Neural progenitor cell (in vitro differentiated cells): ENCODE measurements around the gene POLR3B. TPM values are rescaled to one million over a fixed set of nuclear protein-coding genes. Genes with fewer than 3 reads are reported as not detected.
"Not testable (repeated sequence)": the region's sequence is repeated elsewhere in the genome, so short reads cannot be mapped to it uniquely, and the experiment has no call there.

Experiments
- DNase-seq: peaks from one replicate; pipeline ENCODE4 v3.0.0-alpha.2; 2016; ENCODE audit warnings: low spot score
- H2AFZ ChIP-seq: fragments of 200-600 bp; sonication (generic); replicated peaks from 2 replicates; pipeline ENCODE4 v1.6.1; 2016; ENCODE audit warnings: antibody characterized with exemption
- H3F3A ChIP-seq: fragments of 200-600 bp; sonication (generic); 2 replicates; pipeline ENCODE4 v1.6.1; 2016; ENCODE audit warnings: antibody characterized with exemption, low read depth
- H3K27ac ChIP-seq: fragments of 200-600 bp; sonication (generic); 2 replicates; pipeline ENCODE4 v1.5.1; 2016; ENCODE audit warnings: mild to moderate bottlenecking
- H3K27me3 ChIP-seq: fragments of 200-600 bp; sonication (generic); 2 replicates; pipeline ENCODE4 v1.6.1; 2016; ENCODE audit warnings: mild to moderate bottlenecking, moderate library complexity
- H3K36me3 ChIP-seq: fragments of 200-600 bp; sonication (generic); 2 replicates; pipeline ENCODE4 v1.5.1; 2016
- H3K4me1 ChIP-seq: fragments of 200-600 bp; sonication (generic); 2 replicates; pipeline ENCODE4 v1.6.1; 2016; ENCODE audit warnings: mixed run types
- H3K4me2 ChIP-seq: fragments of 200-600 bp; sonication (generic); 2 replicates; pipeline ENCODE4 v1.6.1; 2016
- H3K4me3 ChIP-seq: fragments of 200-600 bp; sonication (generic); 2 replicates; pipeline ENCODE4 v1.5.1; 2016
- H3K79me2 ChIP-seq: fragments of 200-600 bp; sonication (generic); 2 replicates; pipeline ENCODE4 v1.6.1; 2016; ENCODE audit warnings: low read depth
- H3K9ac ChIP-seq: fragments of 200-600 bp; sonication (generic); 2 replicates; pipeline ENCODE4 v1.6.1; 2016
- H3K9me3 ChIP-seq: fragments of 200-600 bp; sonication (generic); 2 replicates; pipeline ENCODE4 v1.5.1; 2016; ENCODE audit warnings: low read depth
- H4K20me1 ChIP-seq: fragments of 200-600 bp; sonication (generic); 2 replicates; pipeline ENCODE4 v1.6.1; 2016; ENCODE audit warnings: low read depth
- H3K27ac Mint-ChIP-seq: 3 replicates; pipeline ENCODE4 v1.8.0; 2021; ENCODE audit warnings: mixed read lengths
- H3K27me3 Mint-ChIP-seq: 2 replicates; pipeline ENCODE4 v1.8.0; 2022; ENCODE audit warnings: low read depth, mild to moderate bottlenecking, inconsistent platforms, moderate library complexity, mixed read lengths; ENCODE audit not compliant: insufficient read depth
- H3K36me3 Mint-ChIP-seq: 3 replicates; pipeline ENCODE4 v1.8.0; 2021; ENCODE audit warnings: mixed read lengths
- H3K4me1 Mint-ChIP-seq: 3 replicates; pipeline ENCODE4 v1.8.0; 2021; ENCODE audit warnings: mixed read lengths
- H3K4me3 Mint-ChIP-seq: 3 replicates; pipeline ENCODE4 v1.8.0; 2021; ENCODE audit warnings: mild to moderate bottlenecking, moderate library complexity, mixed read lengths
- H3K9me3 Mint-ChIP-seq: 3 replicates; pipeline ENCODE4 v1.8.0; 2020; ENCODE audit warnings: mixed read lengths
- CTCF ChIP-seq: fragments of 200-600 bp; sonication (generic); IDR thresholded peaks from 2 replicates; pipeline ENCODE4 v1.5.1; 2017; ENCODE audit warnings: antibody characterized with exemption, mild to moderate bottlenecking
- EZH2 ChIP-seq: fragments of 200-600 bp; sonication (generic); IDR thresholded peaks from 2 replicates; pipeline ENCODE4 v1.6.1; 2017; ENCODE audit warnings: antibody characterized with exemption, mild to moderate bottlenecking, moderate library complexity
- EZH2phosphoT487 ChIP-seq: fragments of 200-600 bp; sonication (generic); IDR thresholded peaks from 2 replicates; pipeline ENCODE4 v1.6.1; 2017; ENCODE audit warnings: antibody characterized with exemption
- total RNA-seq: library from RNA; depleted of rRNA; stranded (reverse); fragments of >200 nt; gene quantifications from 2 replicates; pipeline ENCODE4 v1.2.3, GENCODE V29; 2015; ENCODE audit warnings: low replicate concordance

POLR3B gene
- total RNA-seq, 1 donor from 2014 or later: 8.8 TPM

GRCh38 chr12:106309671-106310505 lies 47.7 kb upstream of the POLR3B start:
- Histone ChIP-seq H3K4me2 (no peak overlapping the region), H3K27ac (no peak overlapping the region), H2AFZ (no peak overlapping the region), H3K4me1 (peaks cover 8% of the 10 kb centered on the region), H3F3A (no peaks in the 10 kb centered on the region), H3K4me3 (no peak overlapping the region), H3K9me3 (no peaks in the 10 kb centered on the region), H3K79me2 (no peaks in the 10 kb centered on the region), H3K27me3 (no peaks in the 10 kb centered on the region), H3K36me3 (no peaks in the 10 kb centered on the region), H4K20me1 (no peaks in the 10 kb centered on the region), H3K9ac (no peak overlapping the region)
- H3K27me3 Mint-ChIP-seq: peaks cover 3% of the 10 kb centered on the region
- H3K27ac Mint-ChIP-seq: no peak overlapping the region
- H3K9me3 Mint-ChIP-seq: no peaks in the 10 kb centered on the region
- H3K4me1 Mint-ChIP-seq: peaks cover 16% of the 10 kb centered on the region
- DNase-seq: no peak
- no peak overlapping the region for H3K4me3 Mint-ChIP-seq
- TF ChIP-seq EZH2: no peak
- TF ChIP-seq EZH2phosphoT487: no peak
- TF ChIP-seq CTCF: no peak
- peaks cover 2% of the 10 kb centered on the region for H3K36me3 Mint-ChIP-seq

- H3K27me3 ChIP-seq: no peaks in the 10 kb centered on the region
- no peaks in the 10 kb centered on the region for H4K20me1 ChIP-seq
- no peaks in the 10 kb centered on the region for H3K36me3 ChIP-seq
- H3K9me3 ChIP-seq: no peaks in the 10 kb centered on the region
- H3F3A ChIP-seq: no peaks in the 10 kb centered on the region
- Mint-ChIP-seq H3K27ac (no peak overlapping the region), H3K4me3 (no peak overlapping the region), H3K4me1 (peaks cover 11% of the 10 kb centered on the region), H3K36me3 (peaks cover 2% of the 10 kb centered on the region), H3K9me3 (no peaks in the 10 kb centered on the region), H3K27me3 (peaks cover 3% of the 10 kb centered on the region)
- no peak for TF ChIP-seq EZH2phosphoT487
- no peak for TF ChIP-seq CTCF
- TF ChIP-seq EZH2: no peak
- H3K27ac ChIP-seq: no peak overlapping the region
- no peak overlapping the region for H3K4me3 ChIP-seq
- no peak overlapping the region for H3K4me2 ChIP-seq
- H3K4me1 ChIP-seq: peaks cover 8% of the 10 kb centered on the region
- H3K79me2 ChIP-seq: no peaks in the 10 kb centered on the region
- no peak overlapping the region for H3K9ac ChIP-seq
- DNase-seq: no peak
- no peak overlapping the region for H2AFZ ChIP-seq
Measured at GRCh38 chr12:106310687-106311086, 46.9 kb upstream of the POLR3B start.

- no peak overlapping the region for H3K4me2 ChIP-seq
- no peak overlapping the region for H3K4me3 Mint-ChIP-seq
- TF ChIP-seq EZH2 (no peak), CTCF (no peak), EZH2phosphoT487 (no peak)
- H3K27me3 ChIP-seq: no peaks in the 10 kb centered on the region
- H3K27ac ChIP-seq: no peak overlapping the region
- no peaks in the 10 kb centered on the region for H3K79me2 ChIP-seq
- no peak overlapping the region for H3K9ac ChIP-seq
- no peak for DNase-seq
- no peaks in the 10 kb centered on the region for H3K9me3 ChIP-seq
- no peaks in the 10 kb centered on the region for H3F3A ChIP-seq
- H3K4me3 ChIP-seq: no peak overlapping the region
- H3K4me1 ChIP-seq: peaks cover 8% of the 10 kb centered on the region
- peaks cover 2% of the 10 kb centered on the region for H3K36me3 Mint-ChIP-seq
- no peaks in the 10 kb centered on the region for H3K36me3 ChIP-seq
- H4K20me1 ChIP-seq: no peaks in the 10 kb centered on the region
- no peak overlapping the region for H3K27ac Mint-ChIP-seq
- H3K4me1 Mint-ChIP-seq: peaks cover 11% of the 10 kb centered on the region
- no peak overlapping the region for H2AFZ ChIP-seq
- no peaks in the 10 kb centered on the region for H3K9me3 Mint-ChIP-seq
- H3K27me3 Mint-ChIP-seq: peaks cover 3% of the 10 kb centered on the region
Measured at GRCh38 chr12:106311139-106311538, 46.4 kb upstream of the POLR3B start.

- H3K4me3 Mint-ChIP-seq, H3K79me2 ChIP-seq, H3K27ac ChIP-seq, H3K4me3 ChIP-seq, H3K4me1 Mint-ChIP-seq, H2AFZ ChIP-seq, H3K9me3 Mint-ChIP-seq, H3K36me3 ChIP-seq, H3K4me2 ChIP-seq, H4K20me1 ChIP-seq, H3K27ac Mint-ChIP-seq, H3K27me3 ChIP-seq, DNase-seq, H3K9ac ChIP-seq, H3F3A ChIP-seq, H3K4me1 ChIP-seq, H3K36me3 Mint-ChIP-seq, H3K27me3 Mint-ChIP-seq, H3K9me3 ChIP-seq: not testable (repeated sequence)
Measured at GRCh38 chr12:106313413-106313812, 44.1 kb upstream of the POLR3B start.
